Caco-2 (cell line): Measurements from ENCODE around the gene HTRA3. TPM values are rescaled to one million over a fixed set of nuclear protein-coding genes. Genes with fewer than 3 reads are reported as not detected.

ENCODE experiments used
- BruUV-seq: library from RNA; stranded (reverse); fragments of 400-500 nt; replicated peaks from 2 replicates; lab custom pipeline; 2021; lab: Mats Ljungman, UMichigan
- CTCF ChIA-PET: fragments of 300-600 bp; sonication (Branson Sonifier 250); formaldehyde crosslinking; loops from one replicate; lab custom pipeline; 2022; ENCODE audit warnings: antibody characterized with exemption; lab: Charles Lee
- POLR2A ChIA-PET: fragments of 300-600 bp; sonication (Branson Sonifier 250); formaldehyde crosslinking; loops from one replicate; lab custom pipeline; 2022; ENCODE audit warnings: antibody characterized with exemption; lab: Charles Lee
- DNase-seq, 2 experiments: peaks; one replicate each; pipeline versions ENCODE4 v3.0.0 to v3.0.0-alpha.2; 2020 to 2022
- H3K27me3 ChIP-seq: replicated peaks from 2 replicates; pipeline ENCODE4 v1.6.0; 2011; ENCODE audit warnings: low read length; ENCODE audit not compliant: control insufficient read depth, insufficient read depth
- H3K36me3 ChIP-seq: 2 replicates; pipeline ENCODE4 v1.5.1; 2011; ENCODE audit warnings: low read length; ENCODE audit not compliant: control insufficient read depth, insufficient read depth
- H3K4me1 ChIP-seq: fragments of 250-450 bp; sonication (Bioruptor Pico); 2 replicates; pipeline ENCODE4 v1.5.1; 2020; ENCODE audit warnings: mild to moderate bottlenecking
- H3K4me3 ChIP-seq: 2 replicates; pipeline ENCODE4 v1.5.1; 2011; ENCODE audit warnings: low read depth, mild to moderate bottlenecking, control low read depth, low read length
- H3K9me3 ChIP-seq: fragments of 250-450 bp; sonication (Bioruptor Pico); 2 replicates; pipeline ENCODE4 v1.5.1; 2020; ENCODE audit warnings: mild to moderate bottlenecking, moderate library complexity
- H3K27ac Mint-ChIP-seq: one replicate; pipeline ENCODE4 v1.8.0; 2022; ENCODE audit warnings: mixed read lengths; ENCODE audit not compliant: unreplicated experiment
- H3K27me3 Mint-ChIP-seq: one replicate; pipeline ENCODE4 v1.8.0; 2022; ENCODE audit warnings: mixed read lengths; ENCODE audit not compliant: insufficient read depth, unreplicated experiment
- H3K36me3 Mint-ChIP-seq: one replicate; pipeline ENCODE4 v1.8.0; 2022; ENCODE audit warnings: mild to moderate bottlenecking, mixed read lengths; ENCODE audit not compliant: insufficient read depth, unreplicated experiment
- H3K4me1 Mint-ChIP-seq: one replicate; pipeline ENCODE4 v1.8.0; 2022; ENCODE audit warnings: low read depth, mixed read lengths; ENCODE audit not compliant: unreplicated experiment
- H3K4me3 Mint-ChIP-seq: one replicate; pipeline ENCODE4 v1.8.0; 2022; ENCODE audit warnings: mild to moderate bottlenecking, moderate library complexity, mixed read lengths; ENCODE audit not compliant: unreplicated experiment
- H3K9me3 Mint-ChIP-seq: one replicate; pipeline ENCODE4 v1.8.0; 2022; ENCODE audit warnings: mixed read lengths; ENCODE audit not compliant: unreplicated experiment
- CTCF ChIP-seq, 2 experiments: fragments of 200-600 bp in 1 of 2; IDR thresholded peaks; 1 replicate in 1 of 2; 2 replicates in 1 of 2; pipeline versions ENCODE4 v1.5.1 to v1.8.0; 2011 to 2022; ENCODE audit warnings: antibody characterized with exemption in 1 of 2, control low read depth in 1 of 2, inconsistent platforms in 1 of 2, low read depth in 1 of 2, low read length in 1 of 2, mild to moderate bottlenecking in 1 of 2, moderate library complexity in 1 of 2; ENCODE audit not compliant: insufficient read depth in 1 of 2, severe bottlenecking in 1 of 2, unreplicated experiment in 1 of 2
- intact Hi-C: fragments of 100-400 bp; cut with micrococcal nuclease; formaldehyde crosslinking; loops from one replicate; pipeline ENCODE4 v1.10.0; 2022; ENCODE audit not compliant: unreplicated experiment
- total RNA-seq: library from RNA; stranded (reverse); gene quantifications from 2 replicates; pipeline ENCODE4 v1.2.3, GENCODE V29; 2022

HTRA3 gene
- total RNA-seq, 1 experiment from 2014 or later = 0.66 TPM

GRCh38 chr4:8321771-8322170 lies 52.2 kb downstream of the HTRA3 start:
- Histone ChIP-seq H3K27me3 (no peaks in the 10 kb centered on the region), H3K4me3 (no peak overlapping the region), H3K36me3 (no peaks in the 10 kb centered on the region), H3K9me3 (peaks cover 6% of the 10 kb centered on the region; the same call in 1 of the 2 replicates), H3K4me1 (no peaks in the 10 kb centered on the region)
- DNase-seq = no peak
- Mint-ChIP-seq H3K4me3 (no peak overlapping the region), H3K4me1 (no peaks in the 10 kb centered on the region), H3K36me3 (no peaks in the 10 kb centered on the region), H3K27me3 (no peaks in the 10 kb centered on the region), H3K27ac (no peak overlapping the region), H3K9me3 (peaks cover 4% of the 10 kb centered on the region)
- intact Hi-C loops = no loop called here
- ChIA-PET POLR2A (no interaction called here), CTCF (no interaction called here)
- no TSS peak for BruUV-seq
- TF ChIP-seq CTCF (IDR thresholded peaks at IDR 0.05; ENCODE audit: insufficient read depth in 1 of 2, low read depth in 1 of 2, low read length in 1 of 2, severe bottlenecking in 1 of 2, unreplicated experiment in 1 of 2) = no peak

GRCh38 chr4:8322794-8323704 lies 53.5 kb downstream of the HTRA3 start:
- peaks cover 9% of the 10 kb centered on the region for H3K9me3 Mint-ChIP-seq
- no peaks in the 10 kb centered on the region for H3K27me3 Mint-ChIP-seq
- H3K4me3 Mint-ChIP-seq = no peak overlapping the region
- DNase-seq = no peak
- Histone ChIP-seq H3K9me3 (peaks cover 9% of the 10 kb centered on the region; the same call in 1 of the 2 replicates), H3K27me3 (no peaks in the 10 kb centered on the region), H3K4me3 (no peak overlapping the region), H3K36me3 (no peaks in the 10 kb centered on the region), H3K4me1 (no peaks in the 10 kb centered on the region)
- H3K36me3 Mint-ChIP-seq = no peaks in the 10 kb centered on the region
- no peaks in the 10 kb centered on the region for H3K4me1 Mint-ChIP-seq
- ChIA-PET POLR2A (no interaction called here), CTCF (no interaction called here)
- BruUV-seq = no TSS peak
- no peak overlapping the region for H3K27ac Mint-ChIP-seq
- no peak for TF ChIP-seq CTCF (IDR thresholded peaks at IDR 0.05; ENCODE audit: insufficient read depth in 1 of 2, low read depth in 1 of 2, low read length in 1 of 2, severe bottlenecking in 1 of 2, unreplicated experiment in 1 of 2)
- intact Hi-C loops = no loop called here

GRCh38 chr4:8323947-8324555 lies 54.5 kb downstream of the HTRA3 start:
- Histone ChIP-seq H3K4me3 (no peak overlapping the region), H3K9me3 (peaks cover 9% of the 10 kb centered on the region; the same call in 1 of the 2 replicates), H3K27me3 (no peaks in the 10 kb centered on the region), H3K4me1 (no peaks in the 10 kb centered on the region), H3K36me3 (no peaks in the 10 kb centered on the region)
- Mint-ChIP-seq H3K4me1 (no peaks in the 10 kb centered on the region), H3K9me3 (peaks cover 9% of the 10 kb centered on the region), H3K27ac (no peak overlapping the region), H3K36me3 (no peaks in the 10 kb centered on the region), H3K4me3 (no peak overlapping the region), H3K27me3 (no peaks in the 10 kb centered on the region)
- no TSS peak for BruUV-seq
- POLR2A ChIA-PET = no interaction called here
- TF ChIP-seq CTCF (IDR thresholded peaks at IDR 0.05; ENCODE audit: insufficient read depth in 1 of 2, low read depth in 1 of 2, low read length in 1 of 2, severe bottlenecking in 1 of 2, unreplicated experiment in 1 of 2) = no peak
- no peak for DNase-seq
- intact Hi-C loops = no loop called here
- CTCF ChIA-PET = no interaction called here
